Epithelial cell of esophagus (primary cell): Measurements from ENCODE around the gene MB21D2.

Source experiments
- DNase-seq: peaks from one replicate; pipeline ENCODE4 v3.0.0; 2010; ENCODE audit warnings: low read depth
- H3K4me3 ChIP-seq: 2 replicates; pipeline ENCODE4 v1.5.1; 2011; ENCODE audit warnings: mild to moderate bottlenecking, low read length, control low read depth
- CTCF ChIP-seq: IDR thresholded peaks from 2 replicates; pipeline ENCODE4 v1.5.1; 2011; ENCODE audit warnings: low read depth, mild to moderate bottlenecking, low read length, control low read depth, inconsistent platforms; ENCODE audit not compliant: insufficient read depth; ENCODE audit errors: missing control alignments

MB21D2 gene

GRCh38 chr3:192943393-192943792 lies 25.7 kb upstream of the MB21D2 start:
- DNase-seq, result no peak
- no peak overlapping the region for H3K4me3 ChIP-seq
- TF ChIP-seq CTCF, result no peak

GRCh38 chr3:192942625-192943024 lies 25.0 kb upstream of the MB21D2 start:
- no peak for DNase-seq
- H3K4me3 ChIP-seq, result no peak overlapping the region
- TF ChIP-seq CTCF, result no peak

- DNase-seq, result peak; percentile 69
- TF ChIP-seq CTCF, result no peak
- H3K4me3 ChIP-seq, result no peak overlapping the region
Measured at GRCh38 chr3:192940129-192940528, 22.5 kb upstream of the MB21D2 start.

- TF ChIP-seq CTCF, result no peak
- peak; percentile 42 for DNase-seq
Measured at GRCh38 chr3:192935441-192935840, 17.8 kb upstream of the MB21D2 start.

GRCh38 chr3:192933779-192934460 lies 16.3 kb upstream of the MB21D2 start:
- no peak for TF ChIP-seq CTCF

More at GRCh38 chr3:192935441-192935840, 17.8 kb upstream of the MB21D2 start:
- no peak overlapping the region for H3K4me3 ChIP-seq

GRCh38 chr3:192933259-192933658 lies 15.6 kb upstream of the MB21D2 start:
- H3K4me3 ChIP-seq, result no peak overlapping the region
- no peak for DNase-seq
- TF ChIP-seq CTCF, result no peak

More at GRCh38 chr3:192933779-192934460, 16.3 kb upstream of the MB21D2 start:
- DNase-seq, result peak; percentile 49
- H3K4me3 ChIP-seq, result no peak overlapping the region

- no peak for TF ChIP-seq CTCF
- no peak overlapping the region for H3K4me3 ChIP-seq
Measured at GRCh38 chr3:192931825-192932224, 14.2 kb upstream of the MB21D2 start.

More at GRCh38 chr3:192931825-192932224, 14.2 kb upstream of the MB21D2 start:
- DNase-seq, result no peak
